Medulla oblongata (tissue), 1 donor: ENCODE measurements around the gene GLG1.

Experiments
- DNase-seq: peaks from one replicate; pipeline ENCODE4 v3.0.0-alpha.2; 2015; ENCODE audit errors: extremely low spot score

Gene GLG1

GRCh38 chr16:74608944-74609343 is 2.0 kb upstream of the GLG1 start:
- DNase-seq, result no peak

GRCh38 chr16:74608381-74608780 is 1.5 kb upstream of the GLG1 start:
- DNase-seq, result no peak

- DNase-seq, result no peak
Measured at GRCh38 chr16:74607962-74608356, 1.0 kb upstream of the GLG1 start.

- no peak for DNase-seq
Measured at GRCh38 chr16:74607310-74607961, 522 bp upstream of the GLG1 start.

GRCh38 chr16:74605746-74606520 is 981 bp downstream of the GLG1 start:
- peak; percentile 44 for DNase-seq

- DNase-seq, result no peak
Measured at GRCh38 chr16:74605332-74605731, 1.6 kb downstream of the GLG1 start.

- DNase-seq, result no peak
Measured at GRCh38 chr16:74603848-74604247, 3.1 kb downstream of the GLG1 start.

- DNase-seq, result no peak
Measured at GRCh38 chr16:74601126-74601871, 5.6 kb downstream of the GLG1 start.

- DNase-seq, result no peak
Measured at GRCh38 chr16:74596586-74596985, 10.3 kb downstream of the GLG1 start.

- no peak for DNase-seq
Measured at GRCh38 chr16:74592847-74593246, 14.1 kb downstream of the GLG1 start.

- no peak for DNase-seq
Measured at GRCh38 chr16:74591876-74592650, 14.9 kb downstream of the GLG1 start.

- DNase-seq, result no peak
Measured at GRCh38 chr16:74586948-74587347, 20.0 kb downstream of the GLG1 start.

- DNase-seq, result no peak
Measured at GRCh38 chr16:74585846-74586443, 21.0 kb downstream of the GLG1 start.

GRCh38 chr16:74583926-74584666 is 22.8 kb downstream of the GLG1 start:
- DNase-seq, result no peak

GRCh38 chr16:74582970-74583369 is 23.9 kb downstream of the GLG1 start:
- DNase-seq, result no peak

- no peak for DNase-seq
Measured at GRCh38 chr16:74580833-74581232, 26.1 kb downstream of the GLG1 start.

- no peak for DNase-seq
Measured at GRCh38 chr16:74578838-74579237, 28.1 kb downstream of the GLG1 start.

GRCh38 chr16:74578433-74578832 is 28.5 kb downstream of the GLG1 start:
- DNase-seq, result no peak

- DNase-seq, result no peak
Measured at GRCh38 chr16:74577882-74578366, 29.0 kb downstream of the GLG1 start.

GRCh38 chr16:74575807-74576643 is 30.9 kb downstream of the GLG1 start:
- no peak for DNase-seq
